GM21515 (cell line): ENCODE measurements around the gene FGFR2.
"Not testable (repeated sequence)": the region's sequence is repeated elsewhere in the genome, so short reads cannot be mapped to it uniquely, and the experiment has no call there.

Experiments
- ATAC-seq: cut with Tn5 transposase; IDR thresholded peaks from one replicate; pipeline ENCODE4 v1.9.1; 2021; ENCODE audit not compliant: unreplicated experiment

FGFR2 gene

DNA sequence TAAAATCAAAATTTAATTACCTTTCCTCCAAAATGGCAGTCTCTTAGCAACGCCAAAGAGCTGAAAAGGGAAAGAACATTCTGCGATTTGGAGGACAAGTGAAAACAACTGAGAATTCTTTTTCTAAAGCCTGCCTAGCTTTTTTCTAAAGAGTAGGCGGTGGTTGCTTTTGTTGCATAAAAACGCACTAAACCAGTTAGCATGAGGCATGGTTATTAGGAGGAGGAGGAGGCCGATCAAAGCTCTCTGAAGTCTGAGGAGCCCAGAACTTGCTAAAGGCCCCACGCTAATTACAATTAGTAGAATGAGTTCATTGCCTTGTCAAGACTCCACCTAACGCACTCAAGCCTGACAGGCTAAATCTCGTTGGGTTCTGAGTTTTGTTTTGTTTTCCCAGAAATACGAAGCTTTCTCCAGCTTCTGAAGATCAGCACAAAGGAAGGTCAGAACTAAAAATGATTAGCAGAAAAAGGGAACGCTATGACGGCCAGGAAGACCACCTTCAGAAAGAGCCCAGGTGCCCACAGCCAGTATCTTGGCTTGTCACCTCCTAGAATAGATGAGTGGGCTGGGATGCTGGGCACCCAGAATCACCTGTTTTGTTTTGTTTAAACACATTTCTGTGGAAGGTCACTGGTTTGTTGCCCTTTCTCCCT, 72.0 kb downstream of the FGFR2 start:
- no peak for ATAC-seq

DNA sequence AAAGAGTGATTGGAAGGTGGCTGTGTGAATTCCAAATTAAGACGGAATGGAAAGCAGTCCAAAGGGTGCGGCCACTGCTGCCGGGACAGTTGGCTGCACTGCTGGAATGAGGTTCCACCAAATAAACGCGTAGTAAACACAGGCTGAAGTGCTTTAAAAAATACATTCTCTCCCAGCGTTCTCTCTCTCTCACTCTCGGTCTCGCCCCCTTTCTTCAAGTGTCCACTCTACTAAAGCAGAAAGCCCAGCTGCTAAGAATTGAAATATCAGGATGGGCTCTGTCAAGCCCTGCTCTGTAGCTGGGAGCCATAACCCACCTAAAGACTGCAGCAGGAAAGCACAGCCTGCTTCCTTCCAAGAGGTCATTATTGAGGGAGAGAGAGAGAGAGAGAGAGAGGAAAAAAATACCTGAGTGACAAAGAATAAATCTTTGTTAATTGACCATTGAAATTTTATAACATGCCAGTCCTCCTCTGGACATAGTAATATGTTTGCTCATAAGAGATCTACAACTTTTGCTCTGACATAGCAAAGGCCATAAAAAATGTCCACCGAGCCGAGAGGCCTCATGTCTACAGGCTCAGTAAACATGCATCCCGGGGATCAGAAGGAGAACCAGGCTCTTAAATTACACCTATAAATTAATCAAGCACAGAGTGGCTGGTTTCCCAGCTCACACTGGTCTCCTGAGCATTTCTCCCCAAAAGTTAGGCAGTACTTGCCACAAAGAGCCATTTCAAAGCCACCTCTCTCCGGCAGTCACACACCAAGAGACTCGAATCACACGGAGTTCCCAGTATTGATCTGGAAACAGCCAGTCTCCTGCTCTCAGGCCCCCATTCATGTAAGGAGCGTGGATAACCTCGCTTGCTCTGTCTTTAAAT, 72.8 kb downstream of the FGFR2 start:
- ATAC-seq = no peak

DNA sequence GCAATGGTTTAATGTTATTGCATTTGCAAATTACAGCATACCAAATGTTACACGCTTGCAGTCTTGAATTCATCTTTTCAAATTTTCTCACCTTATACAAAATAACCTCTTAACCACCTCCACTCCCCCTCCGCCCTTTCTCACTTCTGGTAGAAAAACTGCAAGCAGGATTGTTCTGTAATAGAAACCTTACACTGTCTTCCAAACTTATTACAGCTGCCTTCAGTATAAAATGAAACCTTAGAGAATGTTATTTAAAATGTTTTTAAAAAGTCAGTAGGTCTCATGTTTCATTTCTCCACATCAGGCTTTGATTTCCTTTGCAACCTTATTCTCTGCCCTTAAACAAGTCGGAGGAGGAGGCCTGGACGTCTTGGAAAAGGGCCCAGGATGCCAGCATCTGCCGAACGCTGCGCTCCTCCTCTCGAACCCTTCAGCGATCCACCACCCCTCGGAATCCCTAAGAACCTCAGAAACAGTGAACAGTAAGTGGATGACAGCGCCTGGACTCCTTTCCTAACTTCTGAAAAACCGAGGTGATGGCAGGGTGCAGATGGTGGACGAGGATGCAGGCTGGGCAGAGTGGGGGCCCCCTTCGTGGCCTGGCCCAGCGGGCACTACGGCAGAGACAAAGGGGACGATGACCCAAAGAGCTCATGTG, 74.0 kb downstream of the FGFR2 start:
- ATAC-seq = no peak

DNA sequence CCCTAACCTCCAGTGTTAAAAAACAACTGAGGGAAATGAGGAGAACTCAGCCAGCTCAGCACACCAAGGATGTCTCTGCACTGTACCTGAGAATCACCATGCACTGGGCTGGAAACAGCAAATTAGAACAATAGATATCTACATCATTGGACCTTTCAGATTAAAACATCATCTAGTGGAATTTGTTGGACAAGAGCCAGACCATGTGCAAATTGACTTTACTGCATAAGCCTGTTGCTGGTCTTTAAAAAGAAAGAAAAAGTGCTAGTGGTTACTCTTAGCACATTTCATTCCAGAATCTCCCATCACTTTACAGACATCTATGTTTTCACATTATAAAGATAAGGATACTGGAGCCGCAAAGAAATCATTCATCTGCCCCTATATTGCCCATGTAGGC, 75.4 kb downstream of the FGFR2 start:
- no peak for ATAC-seq

DNA sequence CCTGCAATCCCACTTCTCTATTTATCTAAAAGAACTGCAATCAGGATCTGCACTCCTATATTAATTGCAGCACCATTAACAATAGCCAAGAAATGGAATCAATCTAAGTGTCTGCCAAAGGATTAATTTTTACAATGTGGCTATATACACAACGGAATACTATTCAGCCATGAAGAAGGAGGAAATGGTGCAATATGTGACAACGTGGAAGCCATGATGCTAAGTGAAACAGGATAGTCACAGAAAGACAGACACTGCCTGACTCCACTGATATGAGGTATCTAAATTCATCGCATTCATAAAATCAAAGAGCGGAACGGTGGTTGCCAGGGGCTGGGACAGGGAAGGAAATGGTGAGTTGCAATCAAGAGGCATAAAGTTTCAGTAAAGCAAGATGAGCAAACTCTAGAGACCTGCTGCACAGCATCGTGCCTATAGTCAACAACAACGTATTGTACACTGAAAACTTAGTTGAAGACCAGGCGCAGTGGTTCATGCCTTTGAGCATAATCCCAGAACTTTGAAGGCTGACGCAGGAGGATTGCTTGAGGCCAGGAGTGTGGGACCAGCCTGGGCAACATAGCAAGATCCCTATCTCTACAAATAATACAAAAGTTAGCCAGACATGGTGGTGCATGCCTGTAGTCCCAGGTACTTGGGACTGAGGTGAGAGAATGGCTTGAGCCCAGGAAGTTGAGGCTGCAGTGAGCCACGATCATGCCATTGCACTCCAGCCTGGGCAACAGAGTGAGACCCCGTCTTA, 76.3 kb downstream of the FGFR2 start:
- ATAC-seq = no peak

DNA sequence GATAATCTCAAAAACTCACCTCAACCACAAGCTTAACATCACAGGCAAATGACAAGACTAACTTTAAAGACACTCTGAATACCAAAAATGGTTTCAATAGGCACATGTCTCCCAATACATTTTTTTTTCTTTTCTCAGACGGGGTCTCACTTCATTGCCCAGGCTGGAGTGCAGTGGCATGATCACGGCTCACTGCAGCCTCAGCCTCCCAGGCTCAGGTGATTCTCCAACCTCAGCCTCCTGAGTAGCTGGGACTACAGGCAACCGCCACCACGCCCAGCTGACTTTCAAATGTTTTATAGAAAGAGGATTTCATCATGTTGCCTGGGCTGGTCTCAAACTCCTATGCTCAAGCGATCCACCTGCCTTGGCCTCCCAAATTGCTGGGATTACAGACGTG, 77.7 kb downstream of the FGFR2 start:
- ATAC-seq = not testable (repeated sequence)

DNA sequence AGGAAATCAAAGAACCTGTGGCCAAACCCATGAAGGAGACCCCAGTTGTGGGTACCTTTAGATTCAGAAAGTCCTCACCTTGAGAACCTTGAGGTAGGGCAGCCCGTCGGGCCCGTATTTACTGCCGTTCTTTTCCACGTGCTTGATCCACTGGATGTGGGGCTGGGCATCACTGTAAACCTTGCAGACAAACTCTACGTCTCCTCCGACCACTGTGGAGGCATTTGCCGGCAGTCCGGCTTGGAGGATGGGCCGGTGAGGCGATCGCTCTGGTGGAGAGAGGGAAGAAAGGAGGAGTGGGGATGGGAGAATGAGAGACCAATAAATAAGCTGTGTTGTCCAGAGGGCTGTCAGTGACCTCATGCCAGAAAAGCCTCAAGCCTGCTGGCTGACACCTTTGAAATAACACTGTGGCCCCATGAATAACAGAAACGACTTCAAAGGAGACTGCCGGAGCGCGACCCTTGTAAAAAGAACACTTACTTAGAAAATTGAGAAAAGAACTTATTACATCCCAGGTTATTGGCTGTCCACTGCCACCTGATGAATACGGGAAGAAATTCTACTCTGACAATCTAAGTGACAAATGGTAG, 78.2 kb downstream of the FGFR2 start:
- no peak for ATAC-seq

DNA sequence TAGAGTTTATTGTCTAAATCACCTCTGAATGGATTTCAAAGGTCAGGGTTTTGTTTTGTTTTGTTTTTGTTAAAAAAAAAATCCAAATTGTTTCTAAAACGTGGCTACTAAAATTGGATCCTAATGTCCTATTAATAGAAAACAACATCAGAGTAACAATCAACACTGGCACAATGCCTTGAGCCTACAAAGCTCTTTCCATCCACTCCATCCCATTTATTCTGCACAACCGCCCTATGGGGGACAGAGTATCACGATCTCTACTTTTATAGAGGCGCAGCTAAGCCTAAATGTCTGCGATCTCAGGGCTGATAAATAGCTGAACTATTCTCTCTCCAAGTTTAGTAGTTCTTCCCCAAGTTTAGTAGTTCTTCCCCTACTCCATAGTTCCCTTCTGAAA, 78.8 kb downstream of the FGFR2 start:
- no peak for ATAC-seq

DNA sequence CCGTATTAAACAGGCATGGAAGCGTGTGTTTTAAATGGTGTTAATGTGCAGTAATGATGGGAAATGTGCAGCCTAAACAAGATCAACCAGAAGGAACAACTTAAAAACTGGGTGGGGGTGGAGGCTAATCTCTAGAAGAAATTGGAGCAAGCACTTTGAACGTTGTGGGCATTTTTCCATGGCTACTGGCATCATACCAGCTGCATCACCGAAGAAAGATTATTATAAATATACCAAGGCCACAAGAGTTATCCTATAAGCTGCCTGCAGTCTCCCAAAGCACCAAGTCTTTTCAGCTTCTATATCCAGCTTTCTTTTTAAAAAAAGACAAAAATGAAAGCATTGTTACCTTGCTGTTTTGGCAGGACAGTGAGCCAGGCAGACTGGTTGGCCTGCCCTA, 79.9 kb downstream of the FGFR2 start:
- ATAC-seq = no peak

DNA sequence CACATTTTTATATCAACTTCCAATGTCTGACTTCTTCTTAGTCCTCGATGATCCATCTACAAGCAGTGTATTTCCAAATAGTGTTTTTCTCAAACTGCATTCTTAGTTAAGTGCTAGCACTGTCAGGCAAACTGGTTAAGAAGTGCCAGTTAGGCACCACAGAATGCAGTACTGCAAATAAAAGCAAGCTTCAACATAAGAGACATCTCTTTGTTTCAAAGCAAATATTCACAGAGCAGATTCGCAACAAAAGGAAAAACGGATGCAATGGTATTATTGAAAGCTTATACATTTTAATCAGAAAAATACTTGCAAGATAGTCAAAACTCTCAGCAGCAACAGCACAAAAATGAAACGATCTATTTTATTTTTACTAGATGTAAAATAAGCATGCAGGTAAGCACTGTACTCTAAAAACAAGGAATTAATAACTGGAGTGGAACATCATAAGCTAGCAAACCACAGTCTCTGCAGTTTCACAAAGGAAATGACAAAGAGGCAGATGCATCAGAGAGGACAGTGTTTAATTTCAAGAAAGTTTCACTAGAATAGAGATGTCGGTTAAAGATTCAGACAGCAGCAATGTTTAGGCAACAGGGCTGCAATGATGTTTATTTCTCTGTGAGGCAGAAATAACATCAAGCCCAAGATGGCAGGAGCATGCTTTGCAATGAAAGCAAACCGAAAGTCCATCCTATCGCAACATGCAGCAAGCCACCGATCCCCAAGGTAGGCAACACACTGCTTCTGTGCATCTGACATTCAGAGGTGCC, 82.0 kb downstream of the FGFR2 start:
- peak; percentile 76 for ATAC-seq

DNA sequence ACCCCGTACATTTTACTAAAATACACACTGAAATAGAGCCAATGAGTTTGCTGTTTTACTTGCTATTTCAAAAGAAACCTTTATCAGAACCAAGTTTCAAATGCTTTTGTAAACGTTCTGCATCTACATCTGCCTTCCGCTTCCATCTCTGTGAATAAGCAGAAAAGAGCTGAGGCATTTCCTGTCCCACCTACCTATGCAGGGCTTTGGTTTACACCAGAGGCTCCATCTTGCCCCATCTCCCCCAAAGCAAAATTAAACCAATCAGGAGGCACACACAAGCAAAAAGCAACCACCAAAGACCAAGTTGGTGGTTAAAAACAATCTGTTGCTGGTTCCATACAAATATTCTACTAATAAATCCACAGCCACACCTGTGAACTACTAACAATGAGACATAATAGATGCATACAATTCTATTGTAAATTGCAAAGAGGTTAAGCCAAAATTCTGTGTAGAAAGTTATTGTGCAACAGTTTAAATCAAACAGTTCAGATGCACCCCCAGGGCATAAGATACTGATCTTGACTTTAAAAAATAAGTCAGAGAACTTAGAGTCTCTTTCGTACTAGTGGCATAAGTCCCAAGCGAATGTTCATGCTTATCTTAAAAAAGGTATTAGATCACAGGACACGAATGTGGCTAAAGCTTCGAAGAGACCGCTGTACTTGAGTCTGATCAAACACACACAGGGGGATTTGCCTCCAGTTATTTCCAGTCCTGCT, 83.9 kb downstream of the FGFR2 start:
- no peak for ATAC-seq

DNA sequence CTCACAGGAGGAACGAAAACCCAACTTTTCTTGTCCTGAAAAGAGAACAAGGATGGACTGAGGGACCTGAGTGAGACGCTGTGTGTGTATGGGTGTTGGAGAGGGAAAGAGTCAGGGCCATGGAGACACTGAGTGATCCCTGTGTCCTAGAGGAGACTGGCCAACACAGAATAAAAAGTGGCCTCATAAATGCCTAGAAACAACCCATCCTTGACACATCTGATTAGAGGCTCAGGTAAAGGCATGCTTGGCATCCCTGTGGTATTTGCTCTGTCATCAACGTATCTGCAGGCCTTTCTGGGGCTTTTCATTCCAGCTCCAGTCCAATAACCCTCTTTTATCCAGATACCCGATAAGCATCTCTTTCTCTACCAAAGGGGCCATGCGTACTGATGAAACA, 86.3 kb downstream of the FGFR2 start:
- no peak for ATAC-seq

DNA sequence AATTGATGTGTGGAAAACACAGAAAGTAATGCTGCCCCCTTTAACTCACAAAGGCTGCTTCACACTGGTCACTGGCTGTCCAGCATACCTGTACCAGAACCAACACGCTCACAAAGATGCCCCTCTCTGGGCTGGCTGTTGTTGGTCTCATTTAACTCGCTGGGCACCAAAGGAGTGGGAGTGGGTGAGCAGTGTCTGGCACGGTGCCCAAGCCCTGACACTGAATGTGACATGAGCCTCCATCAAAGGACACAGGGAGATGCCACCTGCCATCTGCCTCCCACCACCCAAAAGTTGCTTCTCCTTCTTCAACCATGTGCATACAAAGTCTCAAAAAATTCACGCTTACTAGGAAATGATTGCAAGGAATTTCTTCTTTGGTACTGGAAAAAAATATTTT, 86.8 kb downstream of the FGFR2 start:
- no peak for ATAC-seq

DNA sequence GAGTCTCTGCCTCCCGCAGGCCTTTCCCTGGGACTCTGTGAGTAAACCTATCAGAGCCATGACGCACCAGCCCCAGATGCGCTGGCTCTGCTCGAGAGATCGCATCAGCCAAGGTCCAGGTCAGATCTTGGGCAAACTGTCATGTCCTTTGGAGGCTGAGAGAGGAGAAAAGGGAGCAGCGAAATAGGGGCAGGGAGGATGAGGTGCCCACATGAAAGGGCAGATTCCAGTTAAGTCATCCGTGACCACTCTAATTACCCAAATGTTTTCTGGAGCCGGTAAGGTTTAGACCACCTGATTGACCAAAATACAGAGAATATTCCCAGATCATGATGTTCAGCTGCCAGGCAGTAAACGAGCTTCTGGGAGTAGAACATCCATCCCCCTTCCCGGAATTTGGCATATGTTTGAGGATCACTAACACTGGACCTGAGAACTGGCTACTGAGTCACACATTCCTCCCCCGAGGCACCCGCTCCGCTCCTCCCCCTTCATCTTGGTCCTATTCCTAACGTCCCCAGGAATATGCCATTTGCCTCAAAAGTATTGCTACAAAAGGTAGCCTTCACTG, 88.0 kb downstream of the FGFR2 start:
- ATAC-seq = no peak

DNA sequence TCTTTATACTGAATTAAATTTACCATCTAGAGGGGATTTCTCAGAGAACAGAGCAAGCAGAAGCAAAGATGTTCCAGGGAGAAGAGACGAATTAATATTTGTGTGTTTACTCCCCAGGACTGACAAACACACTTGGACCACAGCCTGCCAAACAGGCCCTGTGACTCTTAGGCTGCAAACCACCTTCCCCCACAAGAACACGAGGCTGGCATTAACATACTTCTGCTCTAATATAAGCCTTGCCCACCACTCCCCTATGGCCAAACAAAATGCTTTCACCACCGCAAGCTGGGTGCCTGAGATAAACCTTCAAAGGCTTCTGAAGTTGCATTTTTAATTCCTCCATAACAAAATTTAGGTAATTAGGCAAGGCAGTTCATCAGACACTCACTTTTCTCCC, 88.4 kb downstream of the FGFR2 start:
- no peak for ATAC-seq

DNA sequence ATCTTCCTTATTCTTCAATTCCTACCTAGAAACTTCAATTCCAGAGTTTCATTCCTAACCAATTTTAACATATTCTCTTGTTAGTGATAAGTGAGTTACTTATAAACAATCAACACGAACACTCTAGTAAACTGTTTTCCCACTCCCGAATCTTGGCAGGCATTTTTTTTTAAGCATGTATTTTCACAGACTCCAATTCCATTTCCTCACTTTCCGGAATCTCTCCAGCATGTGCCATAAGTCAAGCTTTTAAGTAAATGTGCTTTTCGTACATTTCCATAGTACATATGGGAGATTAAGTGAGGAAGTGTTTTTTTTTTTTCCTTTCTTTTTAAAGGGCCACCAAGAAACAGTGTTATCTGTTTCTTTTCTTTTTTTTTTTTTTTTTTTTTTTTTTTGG, 89.1 kb downstream of the FGFR2 start:
- no peak for ATAC-seq

DNA sequence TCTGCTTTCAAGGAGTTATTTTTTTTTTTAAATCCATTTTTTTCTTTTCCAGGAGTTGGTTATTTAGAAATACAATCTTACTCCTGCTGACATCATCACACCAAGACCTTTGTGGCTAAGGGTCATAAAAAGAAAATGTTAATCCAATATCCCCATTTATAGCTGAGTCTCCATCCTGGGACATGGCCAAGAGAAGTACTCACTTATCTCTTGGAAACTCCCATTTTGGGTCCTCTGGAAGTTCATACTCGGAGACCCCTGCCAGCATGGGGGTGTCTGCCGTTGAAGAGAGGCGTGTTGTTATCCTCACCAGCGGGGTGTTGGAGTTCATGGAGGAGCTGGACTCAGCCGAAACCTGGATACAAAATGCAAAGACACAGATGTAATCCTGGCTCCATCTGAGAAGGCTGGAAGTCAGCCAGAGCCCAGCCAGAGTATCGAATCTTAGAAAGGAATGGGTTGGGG, 94.6 kb downstream of the FGFR2 start:
- ATAC-seq = no peak

DNA sequence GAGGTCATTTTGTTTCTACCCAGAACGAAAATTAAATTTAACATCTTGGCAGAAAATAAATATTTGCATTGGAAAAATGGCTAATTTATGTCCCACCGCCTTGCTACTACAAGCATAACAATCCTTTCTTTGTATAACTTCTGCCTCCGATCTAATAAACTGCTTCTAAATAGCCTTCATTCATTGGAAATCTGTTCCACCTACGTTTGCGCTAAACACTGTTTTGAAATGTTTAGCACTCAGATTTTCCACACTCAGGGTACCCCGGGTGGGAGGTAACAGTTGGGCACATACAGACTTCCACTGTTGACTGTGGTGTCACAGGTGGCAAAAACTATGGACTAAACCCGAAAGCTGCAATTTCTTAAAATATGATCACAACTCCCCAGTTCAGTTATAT, 96.4 kb downstream of the FGFR2 start:
- no peak for ATAC-seq

DNA sequence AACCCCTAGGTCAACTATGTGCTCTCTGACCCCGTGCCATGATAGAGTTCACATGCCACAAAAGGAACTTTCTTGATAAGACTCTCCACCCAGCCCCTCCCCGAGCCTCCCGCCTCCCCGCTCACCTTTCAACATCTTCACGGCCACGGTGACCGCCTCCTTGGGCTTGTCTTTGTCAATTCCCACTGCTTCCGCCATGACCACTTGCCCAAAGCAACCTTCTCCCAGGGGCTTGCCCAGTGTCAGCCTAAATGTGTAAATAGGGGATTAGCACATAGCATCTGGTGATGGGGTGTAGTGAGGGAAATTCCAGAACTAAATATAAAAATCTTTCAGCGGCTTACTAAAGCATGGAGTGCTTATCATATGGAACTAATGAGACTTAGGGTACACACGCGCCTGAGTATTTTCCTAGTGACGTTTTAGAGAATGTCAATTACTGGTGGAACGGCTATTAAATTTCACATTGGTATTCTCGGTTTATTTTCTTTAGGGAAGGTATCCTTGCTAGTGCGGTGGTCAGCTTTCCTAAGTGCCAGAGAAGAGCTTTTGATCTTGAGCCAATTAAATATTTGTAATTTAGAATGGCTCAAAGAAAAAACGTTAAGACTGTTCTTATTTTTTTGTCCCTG, 97.4 kb downstream of the FGFR2 start:
- no peak for ATAC-seq
